ENCODE measurements around the gene CLDN1. TPM values are rescaled to one million over a fixed set of nuclear protein-coding genes. Genes with fewer than 3 reads are reported as not detected.

CLDN1 gene
- polyA plus RNA-seq, 1 of the 3 experiments (the other 2 are of a cell fraction), result 0.82 TPM

- Histone ChIP-seq H2AFZ (ENCODE audit: low read depth) (peak overlapping the region; percentile 78; the same call in 1 of the 2 replicates), H3K9me2 (no peaks in the 10 kb centered on the region), H3K4me3 (ENCODE audit: low read depth in 2 of 2, low read length in 1 of 2) (no peak overlapping the region), H3K9me3 (no peaks in the 10 kb centered on the region), H3K27ac (ENCODE audit: low read depth in 2 of 2, low read length in 1 of 2) (peak overlapping the region; percentile 18 to 47; a peak in 3 of 4 replicates), H4K20me1 (ENCODE audit: insufficient read depth) (no peaks in the 10 kb centered on the region), H3K9ac (no peak overlapping the region), H3K4me1 (ENCODE audit: control insufficient read depth in 1 of 2, insufficient read depth in 2 of 2, low read depth in 1 of 2, low read length in 1 of 2) (peaks cover 0 to 8% of the 10 kb centered on the region in 2 experiments; a peak in 1 of 4 replicates), H3F3A (replicated peaks; ENCODE audit: insufficient read depth) (no peaks in the 10 kb centered on the region), H3K79me2 (ENCODE audit: insufficient read depth) (no peaks in the 10 kb centered on the region), H3K4me2 (peak overlapping the region; percentile 50; the same call in 1 of the 2 replicates), H3K27me3 (ENCODE audit: insufficient read depth) (peaks cover 3% of the 10 kb centered on the region; the same call in 1 of the 2 replicates), H3K36me3 (replicated peaks in 1 of 2; ENCODE audit: control insufficient read depth in 1 of 2, insufficient read depth in 2 of 2, low read length in 1 of 2) (no peaks in the 10 kb centered on the region)
- ChIA-PET CTCF (interaction anchor here (1.1 kb wide), 1 partner anchor 144 kb away, joined by 3 read pairs; no protein-coding TSS in a partner anchor), POLR2A (no interaction called here)
- DNase-seq, result no peak
- TF ChIP-seq FOXJ3 (CRISPR knock-in tag; IDR thresholded peaks at IDR 0.05), result no peak
- no peak for TF ChIP-seq ZBTB33 (IDR thresholded peaks at IDR 0.05; ENCODE audit: borderline replicate concordance, low read depth)
- TF ChIP-seq USF2 (IDR thresholded peaks at IDR 0.05; ENCODE audit: borderline replicate concordance, low read depth, low read length), result no peak
- no peak for TF ChIP-seq NRF1 (IDR thresholded peaks at IDR 0.05; ENCODE audit: low read depth, low read length)
- TF ChIP-seq MXI1 (IDR thresholded peaks at IDR 0.05; ENCODE audit: low read depth, low read length), result no peak
- TF ChIP-seq MEF2A (IDR thresholded peaks at IDR 0.05; ENCODE audit: borderline replicate concordance, low read depth), result no peak
- TF ChIP-seq SMC3 (IDR thresholded peaks at IDR 0.05; ENCODE audit: low read depth, low read length), result no peak
- TF ChIP-seq, protein P1, sequence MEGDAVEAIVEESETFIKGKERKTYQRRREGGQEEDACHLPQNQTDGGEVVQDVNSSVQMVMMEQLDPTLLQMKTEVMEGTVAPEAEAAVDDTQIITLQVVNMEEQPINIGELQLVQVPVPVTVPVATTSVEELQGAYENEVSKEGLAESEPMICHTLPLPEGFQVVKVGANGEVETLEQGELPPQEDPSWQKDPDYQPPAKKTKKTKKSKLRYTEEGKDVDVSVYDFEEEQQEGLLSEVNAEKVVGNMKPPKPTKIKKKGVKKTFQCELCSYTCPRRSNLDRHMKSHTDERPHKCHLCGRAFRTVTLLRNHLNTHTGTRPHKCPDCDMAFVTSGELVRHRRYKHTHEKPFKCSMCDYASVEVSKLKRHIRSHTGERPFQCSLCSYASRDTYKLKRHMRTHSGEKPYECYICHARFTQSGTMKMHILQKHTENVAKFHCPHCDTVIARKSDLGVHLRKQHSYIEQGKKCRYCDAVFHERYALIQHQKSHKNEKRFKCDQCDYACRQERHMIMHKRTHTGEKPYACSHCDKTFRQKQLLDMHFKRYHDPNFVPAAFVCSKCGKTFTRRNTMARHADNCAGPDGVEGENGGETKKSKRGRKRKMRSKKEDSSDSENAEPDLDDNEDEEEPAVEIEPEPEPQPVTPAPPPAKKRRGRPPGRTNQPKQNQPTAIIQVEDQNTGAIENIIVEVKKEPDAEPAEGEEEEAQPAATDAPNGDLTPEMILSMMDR (IDR thresholded peaks at IDR 0.05), result no peak
- TF ChIP-seq, protein P2, sequence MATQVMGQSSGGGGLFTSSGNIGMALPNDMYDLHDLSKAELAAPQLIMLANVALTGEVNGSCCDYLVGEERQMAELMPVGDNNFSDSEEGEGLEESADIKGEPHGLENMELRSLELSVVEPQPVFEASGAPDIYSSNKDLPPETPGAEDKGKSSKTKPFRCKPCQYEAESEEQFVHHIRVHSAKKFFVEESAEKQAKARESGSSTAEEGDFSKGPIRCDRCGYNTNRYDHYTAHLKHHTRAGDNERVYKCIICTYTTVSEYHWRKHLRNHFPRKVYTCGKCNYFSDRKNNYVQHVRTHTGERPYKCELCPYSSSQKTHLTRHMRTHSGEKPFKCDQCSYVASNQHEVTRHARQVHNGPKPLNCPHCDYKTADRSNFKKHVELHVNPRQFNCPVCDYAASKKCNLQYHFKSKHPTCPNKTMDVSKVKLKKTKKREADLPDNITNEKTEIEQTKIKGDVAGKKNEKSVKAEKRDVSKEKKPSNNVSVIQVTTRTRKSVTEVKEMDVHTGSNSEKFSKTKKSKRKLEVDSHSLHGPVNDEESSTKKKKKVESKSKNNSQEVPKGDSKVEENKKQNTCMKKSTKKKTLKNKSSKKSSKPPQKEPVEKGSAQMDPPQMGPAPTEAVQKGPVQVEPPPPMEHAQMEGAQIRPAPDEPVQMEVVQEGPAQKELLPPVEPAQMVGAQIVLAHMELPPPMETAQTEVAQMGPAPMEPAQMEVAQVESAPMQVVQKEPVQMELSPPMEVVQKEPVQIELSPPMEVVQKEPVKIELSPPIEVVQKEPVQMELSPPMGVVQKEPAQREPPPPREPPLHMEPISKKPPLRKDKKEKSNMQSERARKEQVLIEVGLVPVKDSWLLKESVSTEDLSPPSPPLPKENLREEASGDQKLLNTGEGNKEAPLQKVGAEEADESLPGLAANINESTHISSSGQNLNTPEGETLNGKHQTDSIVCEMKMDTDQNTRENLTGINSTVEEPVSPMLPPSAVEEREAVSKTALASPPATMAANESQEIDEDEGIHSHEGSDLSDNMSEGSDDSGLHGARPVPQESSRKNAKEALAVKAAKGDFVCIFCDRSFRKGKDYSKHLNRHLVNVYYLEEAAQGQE (IDR thresholded peaks at IDR 0.05; ENCODE audit: low read depth, low read length), result no peak
- no peak for TF ChIP-seq GATA2 (CRISPR knock-in tag; IDR thresholded peaks at IDR 0.05)
- no peak for TF ChIP-seq FOXM1 (IDR thresholded peaks at IDR 0.05; ENCODE audit: low read depth)
- no peak for TF ChIP-seq GABPA (IDR thresholded peaks at IDR 0.05; ENCODE audit: low read depth)
- no peak for TF ChIP-seq RXRA (IDR thresholded peaks at IDR 0.05; ENCODE audit: borderline replicate concordance, low read depth)
- no peak for TF ChIP-seq ELF1 (IDR thresholded peaks at IDR 0.05)
- TF ChIP-seq, protein P3, sequence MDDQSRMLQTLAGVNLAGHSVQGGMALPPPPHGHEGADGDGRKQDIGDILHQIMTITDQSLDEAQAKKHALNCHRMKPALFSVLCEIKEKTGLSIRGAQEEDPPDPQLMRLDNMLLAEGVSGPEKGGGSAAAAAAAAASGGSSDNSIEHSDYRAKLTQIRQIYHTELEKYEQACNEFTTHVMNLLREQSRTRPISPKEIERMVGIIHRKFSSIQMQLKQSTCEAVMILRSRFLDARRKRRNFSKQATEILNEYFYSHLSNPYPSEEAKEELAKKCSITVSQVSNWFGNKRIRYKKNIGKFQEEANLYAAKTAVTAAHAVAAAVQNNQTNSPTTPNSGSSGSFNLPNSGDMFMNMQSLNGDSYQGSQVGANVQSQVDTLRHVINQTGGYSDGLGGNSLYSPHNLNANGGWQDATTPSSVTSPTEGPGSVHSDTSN (IDR thresholded peaks at IDR 0.05), result no peak
- no peak for TF ChIP-seq POLR2AphosphoS5 (IDR thresholded peaks at IDR 0.05; ENCODE audit: low read depth, low read length)
- TF ChIP-seq JUND (IDR thresholded peaks at IDR 0.05), result no peak
- TF ChIP-seq YY1 (IDR thresholded peaks at IDR 0.05; ENCODE audit: low read depth), result no peak
- no peak for TF ChIP-seq FOSL2 (IDR thresholded peaks at IDR 0.05; ENCODE audit: borderline replicate concordance, low read depth)
- 5% methylated on average over 4 of the region's 4 CpGs for whole genome bisulfite sequencing (ENCODE audit: low lambda C conversion rate)
Measured at GRCh38 chr3:190345878-190346277, 23.6 kb upstream of the CLDN1 start.

Data from SK-N-SH (cell line).